GM23338 (cell line): Measurements from ENCODE around the gene SLC35E2B. TPM values are rescaled to one million over a fixed set of nuclear protein-coding genes. Genes with fewer than 3 reads are reported as not detected.

Experiments
- ATAC-seq: fragments of 200-7000 bp; cut with Tn5 transposase; 3 replicates; pipeline ENCODE4 v1.9.1; 2020
- DNase-seq: peaks from one replicate; pipeline ENCODE4 v3.0.0-alpha.2; 2015; ENCODE audit warnings: low spot score
- H2AFZ ChIP-seq: fragments of 200-600 bp; sonication (generic); 2 replicates; pipeline ENCODE4 v1.8.0; 2016; ENCODE audit warnings: antibody characterized with exemption, mild to moderate bottlenecking, moderate library complexity
- H3F3A ChIP-seq: fragments of 200-600 bp; sonication (generic); replicated peaks from 2 replicates; pipeline ENCODE4 v1.8.0; 2017; ENCODE audit warnings: antibody characterized with exemption, mixed run types, low read depth
- H3K27ac ChIP-seq: fragments of 200-600 bp; sonication (generic); 2 replicates; pipeline ENCODE4 v1.6.1; 2016; ENCODE audit warnings: low read depth
- H3K27me3 ChIP-seq: fragments of 200-600 bp; sonication (generic); 2 replicates; pipeline ENCODE4 v1.8.0; 2016; ENCODE audit warnings: mild to moderate bottlenecking, mixed run types, moderate library complexity; ENCODE audit not compliant: insufficient read depth
- H3K36me3 ChIP-seq: fragments of 200-600 bp; sonication (generic); 2 replicates; pipeline ENCODE4 v1.8.0; 2016; ENCODE audit warnings: mild to moderate bottlenecking; ENCODE audit not compliant: insufficient read depth
- H3K4me1 ChIP-seq: fragments of 200-600 bp; sonication (generic); 2 replicates; pipeline ENCODE4 v1.8.0; 2016; ENCODE audit warnings: mild to moderate bottlenecking, moderate library complexity; ENCODE audit not compliant: insufficient read depth
- H3K4me2 ChIP-seq: fragments of 200-600 bp; sonication (generic); 2 replicates; pipeline ENCODE4 v1.7.1; 2017; ENCODE audit warnings: mixed run types
- H3K4me3 ChIP-seq: fragments of 200-600 bp; sonication (generic); 2 replicates; pipeline ENCODE4 v1.6.1; 2016; ENCODE audit warnings: mixed run types
- H3K79me2 ChIP-seq: fragments of 200-600 bp; sonication (generic); replicated peaks from 2 replicates; pipeline ENCODE4 v1.8.0; 2017; ENCODE audit warnings: mild to moderate bottlenecking; ENCODE audit not compliant: insufficient read depth
- H3K9me2 ChIP-seq: fragments of 200-600 bp; sonication (generic); 2 replicates; pipeline ENCODE4 v1.8.0; 2017; ENCODE audit not compliant: insufficient read depth
- H4K20me1 ChIP-seq: fragments of 200-600 bp; sonication (generic); replicated peaks from 2 replicates; pipeline ENCODE4 v1.8.0; 2017; ENCODE audit warnings: mild to moderate bottlenecking; ENCODE audit not compliant: insufficient read depth
- H3K27ac Mint-ChIP-seq: 2 replicates; pipeline ENCODE4 v1.8.0; 2020; ENCODE audit warnings: inconsistent platforms, mild to moderate bottlenecking, moderate library complexity, mixed read lengths
- H3K27me3 Mint-ChIP-seq: 3 replicates; pipeline ENCODE4 v1.8.0; 2022; ENCODE audit warnings: low read depth, mild to moderate bottlenecking, moderate library complexity, mixed read lengths, inconsistent platforms; ENCODE audit not compliant: insufficient read depth, poor library complexity
- H3K36me3 Mint-ChIP-seq: 3 replicates; pipeline ENCODE4 v1.8.0; 2021; ENCODE audit warnings: low read depth, mild to moderate bottlenecking, inconsistent platforms, moderate library complexity, mixed read lengths
- H3K4me1 Mint-ChIP-seq: 3 replicates; pipeline ENCODE4 v1.8.0; 2020; ENCODE audit warnings: mild to moderate bottlenecking, inconsistent platforms, mixed read lengths
- H3K4me3 Mint-ChIP-seq: 3 replicates; pipeline ENCODE4 v1.8.0; 2021; ENCODE audit warnings: moderate library complexity, mild to moderate bottlenecking, inconsistent platforms, mixed read lengths
- H3K9me3 Mint-ChIP-seq: 3 replicates; pipeline ENCODE4 v1.8.0; 2020; ENCODE audit warnings: moderate library complexity, mild to moderate bottlenecking, inconsistent platforms, mixed read lengths
- CREB1 ChIP-seq: fragments of 250-450 bp; sonication (Bioruptor Pico); IDR thresholded peaks from 2 replicates; pipeline ENCODE4 v1.5.0; 2020; ENCODE audit warnings: low read depth, mild to moderate bottlenecking, moderate library complexity
- CTCF ChIP-seq, 2 experiments: fragments of 200-600 bp in 1 of 2; sonication (generic) in 1 of 2; conservative IDR thresholded peaks; 2 replicates each; pipeline versions ENCODE4 v1.5.1 to v1.6.1; 2016 to 2017; ENCODE audit warnings: antibody characterized with exemption in 2 of 2, low read depth in 2 of 2, mild to moderate bottlenecking in 2 of 2, moderate library complexity in 1 of 2
- ETS1 ChIP-seq: IDR thresholded peaks from 2 replicates; pipeline ENCODE4 v1.6.1; 2016; ENCODE audit warnings: antibody characterized with exemption
- EZH2 ChIP-seq: fragments of 200-600 bp; sonication (generic); IDR thresholded peaks from one replicate; pipeline ENCODE4 v1.8.0; 2017; ENCODE audit warnings: antibody characterized with exemption, mild to moderate bottlenecking, low read depth; ENCODE audit not compliant: unreplicated experiment
- EZH2phosphoT487 ChIP-seq: fragments of 200-600 bp; sonication (generic); IDR thresholded peaks from one replicate; pipeline ENCODE4 v1.8.1; 2018; ENCODE audit warnings: antibody characterized with exemption; ENCODE audit not compliant: unreplicated experiment
- JUNB ChIP-seq: IDR thresholded peaks from one replicate; pipeline ENCODE4 v1.6.1; 2016; ENCODE audit warnings: antibody characterized with exemption; ENCODE audit not compliant: unreplicated experiment
- NANOG ChIP-seq: IDR thresholded peaks from 2 replicates; pipeline ENCODE4 v1.6.1; 2016; ENCODE audit warnings: antibody characterized with exemption, borderline replicate concordance
- POLR2AphosphoS5 ChIP-seq: IDR thresholded peaks from 2 replicates; pipeline ENCODE4 v1.6.1; 2016; ENCODE audit warnings: antibody characterized with exemption, low read depth
- REST ChIP-seq: IDR thresholded peaks from one replicate; pipeline ENCODE4 v1.6.1; 2018; ENCODE audit warnings: antibody characterized with exemption; ENCODE audit not compliant: unreplicated experiment
- STAT1 ChIP-seq: IDR thresholded peaks from one replicate; pipeline ENCODE4 v1.6.1; 2016; ENCODE audit warnings: antibody characterized with exemption; ENCODE audit not compliant: unreplicated experiment
- ZNF114 ChIP-seq: fragments of 250-450 bp; sonication (Bioruptor Pico); IDR thresholded peaks from 2 replicates; pipeline ENCODE4 v1.5.0; 2020; ENCODE audit warnings: mild to moderate bottlenecking, moderate library complexity
- ZNF331 ChIP-seq: fragments of 250-450 bp; sonication (Bioruptor Pico); IDR thresholded peaks from 2 replicates; pipeline ENCODE4 v1.5.0; 2020; ENCODE audit warnings: low read depth, mild to moderate bottlenecking, moderate library complexity
- polyA plus RNA-seq: library from polyadenylated mRNA; unstranded; fragments of >200 nt; fragmentation: Nextera tagmentation; extraction: Ambion mirVana; gene quantifications from 2 replicates; pipeline ENCODE4 v1.2.1, GENCODE V29; 2016
- total RNA-seq: library from RNA; depleted of rRNA; stranded (reverse); fragments of >200 nt; shearing (Covaris generic); gene quantifications from 2 replicates; pipeline ENCODE4 v1.2.3, GENCODE V29; 2014
- TF ChIP-seq, protein P1 (sequence below): fragments of 250-450 bp; sonication (Bioruptor Pico); IDR thresholded peaks from 2 replicates; pipeline ENCODE4 v1.5.0; 2020; ENCODE audit warnings: mild to moderate bottlenecking, moderate library complexity

SLC35E2B gene
- total and polyA plus RNA-seq, 2 experiments from 2014 or later = 16.8 to 63.0 TPM

- Mint-ChIP-seq H3K9me3 (no peaks in the 10 kb centered on the region; the same call in 1 of the 3 replicates), H3K27me3 (peaks cover 12% of the 10 kb centered on the region), H3K36me3 (no peaks in the 10 kb centered on the region), H3K4me1 (no peaks in the 10 kb centered on the region; the same call in 2 of the 3 replicates), H3K27ac (no peak overlapping the region), H3K4me3 (no peak overlapping the region)
- Histone ChIP-seq H2AFZ (no peak overlapping the region), H3K4me1 (no peaks in the 10 kb centered on the region), H3K4me2 (no peak overlapping the region), H3K9me2 (no peaks in the 10 kb centered on the region), H3K36me3 (no peaks in the 10 kb centered on the region), H3K79me2 (no peaks in the 10 kb centered on the region), H3K27me3 (no peaks in the 10 kb centered on the region), H3K27ac (no peak overlapping the region), H3K4me3 (no peak overlapping the region), H4K20me1 (no peaks in the 10 kb centered on the region), H3F3A (0 out of 2 replicates have a peak, but pooled peaks cover 3% of the 10 kb centered on the region)
- DNase-seq = no peak
- no peak for ATAC-seq
- TF ChIP-seq EZH2 = no peak
- no peak for TF ChIP-seq ZNF114 (CRISPR knock-in tag)
- TF ChIP-seq POLR2AphosphoS5 = no peak
- TF ChIP-seq, protein P1, sequence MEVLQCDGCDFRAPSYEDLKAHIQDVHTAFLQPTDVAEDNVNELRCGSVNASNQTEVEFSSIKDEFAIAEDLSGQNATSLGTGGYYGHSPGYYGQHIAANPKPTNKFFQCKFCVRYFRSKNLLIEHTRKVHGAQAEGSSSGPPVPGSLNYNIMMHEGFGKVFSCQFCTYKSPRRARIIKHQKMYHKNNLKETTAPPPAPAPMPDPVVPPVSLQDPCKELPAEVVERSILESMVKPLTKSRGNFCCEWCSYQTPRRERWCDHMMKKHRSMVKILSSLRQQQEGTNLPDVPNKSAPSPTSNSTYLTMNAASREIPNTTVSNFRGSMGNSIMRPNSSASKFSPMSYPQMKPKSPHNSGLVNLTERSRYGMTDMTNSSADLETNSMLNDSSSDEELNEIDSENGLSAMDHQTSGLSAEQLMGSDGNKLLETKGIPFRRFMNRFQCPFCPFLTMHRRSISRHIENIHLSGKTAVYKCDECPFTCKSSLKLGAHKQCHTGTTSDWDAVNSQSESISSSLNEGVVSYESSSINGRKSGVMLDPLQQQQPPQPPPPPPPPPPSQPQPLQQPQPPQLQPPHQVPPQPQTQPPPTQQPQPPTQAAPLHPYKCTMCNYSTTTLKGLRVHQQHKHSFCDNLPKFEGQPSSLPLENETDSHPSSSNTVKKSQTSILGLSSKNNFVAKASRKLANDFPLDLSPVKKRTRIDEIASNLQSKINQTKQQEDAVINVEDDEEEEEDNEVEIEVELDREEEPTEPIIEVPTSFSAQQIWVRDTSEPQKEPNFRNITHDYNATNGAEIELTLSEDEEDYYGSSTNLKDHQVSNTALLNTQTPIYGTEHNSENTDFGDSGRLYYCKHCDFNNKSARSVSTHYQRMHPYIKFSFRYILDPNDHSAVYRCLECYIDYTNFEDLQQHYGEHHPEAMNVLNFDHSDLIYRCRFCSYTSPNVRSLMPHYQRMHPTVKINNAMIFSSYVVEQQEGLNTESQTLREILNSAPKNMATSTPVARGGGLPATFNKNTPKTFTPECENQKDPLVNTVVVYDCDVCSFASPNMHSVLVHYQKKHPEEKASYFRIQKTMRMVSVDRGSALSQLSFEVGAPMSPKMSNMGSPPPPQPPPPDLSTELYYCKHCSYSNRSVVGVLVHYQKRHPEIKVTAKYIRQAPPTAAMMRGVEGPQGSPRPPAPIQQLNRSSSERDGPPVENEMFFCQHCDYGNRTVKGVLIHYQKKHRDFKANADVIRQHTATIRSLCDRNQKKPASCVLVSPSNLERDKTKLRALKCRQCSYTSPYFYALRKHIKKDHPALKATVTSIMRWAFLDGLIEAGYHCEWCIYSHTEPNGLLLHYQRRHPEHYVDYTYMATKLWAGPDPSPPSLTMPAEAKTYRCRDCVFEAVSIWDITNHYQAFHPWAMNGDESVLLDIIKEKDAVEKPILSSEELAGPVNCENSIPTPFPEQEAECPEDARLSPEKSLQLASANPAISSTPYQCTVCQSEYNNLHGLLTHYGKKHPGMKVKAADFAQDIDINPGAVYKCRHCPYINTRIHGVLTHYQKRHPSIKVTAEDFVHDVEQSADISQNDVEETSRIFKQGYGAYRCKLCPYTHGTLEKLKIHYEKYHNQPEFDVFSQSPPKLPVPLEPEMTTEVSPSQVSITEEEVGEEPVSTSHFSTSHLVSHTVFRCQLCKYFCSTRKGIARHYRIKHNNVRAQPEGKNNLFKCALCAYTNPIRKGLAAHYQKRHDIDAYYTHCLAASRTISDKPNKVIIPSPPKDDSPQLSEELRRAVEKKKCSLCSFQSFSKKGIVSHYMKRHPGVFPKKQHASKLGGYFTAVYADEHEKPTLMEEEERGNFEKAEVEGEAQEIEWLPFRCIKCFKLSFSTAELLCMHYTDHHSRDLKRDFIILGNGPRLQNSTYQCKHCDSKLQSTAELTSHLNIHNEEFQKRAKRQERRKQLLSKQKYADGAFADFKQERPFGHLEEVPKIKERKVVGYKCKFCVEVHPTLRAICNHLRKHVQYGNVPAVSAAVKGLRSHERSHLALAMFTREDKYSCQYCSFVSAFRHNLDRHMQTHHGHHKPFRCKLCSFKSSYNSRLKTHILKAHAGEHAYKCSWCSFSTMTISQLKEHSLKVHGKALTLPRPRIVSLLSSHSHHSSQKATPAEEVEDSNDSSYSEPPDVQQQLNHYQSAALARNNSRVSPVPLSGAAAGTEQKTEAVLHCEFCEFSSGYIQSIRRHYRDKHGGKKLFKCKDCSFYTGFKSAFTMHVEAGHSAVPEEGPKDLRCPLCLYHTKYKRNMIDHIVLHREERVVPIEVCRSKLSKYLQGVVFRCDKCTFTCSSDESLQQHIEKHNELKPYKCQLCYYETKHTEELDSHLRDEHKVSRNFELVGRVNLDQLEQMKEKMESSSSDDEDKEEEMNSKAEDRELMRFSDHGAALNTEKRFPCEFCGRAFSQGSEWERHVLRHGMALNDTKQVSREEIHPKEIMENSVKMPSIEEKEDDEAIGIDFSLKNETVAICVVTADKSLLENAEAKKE (CRISPR knock-in tag) = no peak
- TF ChIP-seq CREB1 = no peak
- no peak for TF ChIP-seq ETS1
- no peak for TF ChIP-seq ZNF331 (CRISPR knock-in tag)
- no peak for TF ChIP-seq STAT1
- no peak for TF ChIP-seq CTCF (conservative IDR thresholded peaks at IDR 0.05; ENCODE audit: low read depth in 2 of 2)
- TF ChIP-seq JUNB = no peak
- TF ChIP-seq NANOG = no peak
- no peak for TF ChIP-seq REST
- TF ChIP-seq EZH2phosphoT487 = no peak
Measured at GRCh38 chr1:1625404-1625775, 67.2 kb downstream of the SLC35E2B start.
